GM13976 (cell line): Measurements from ENCODE around the gene MAD1L1.

Experiments used
- DNase-seq: peaks from one replicate; pipeline ENCODE4 v3.0.0; 2012; ENCODE audit warnings: low spot score
- CTCF ChIP-seq: IDR thresholded peaks from 2 replicates; pipeline ENCODE4 v1.5.1; 2012; ENCODE audit warnings: borderline replicate concordance, mild to moderate bottlenecking; ENCODE audit not compliant: insufficient read depth; ENCODE audit errors: extremely low read depth, missing control alignments, control extremely low read depth
- in situ Hi-C: fragments of 300-500 bp; cut with MboI; formaldehyde crosslinking; loops from one replicate; pipeline ENCODE4 v1.12.0; 2022; ENCODE audit warnings: low sequenced_read_pairs, mixed read lengths, inconsistent platforms; ENCODE audit not compliant: unreplicated experiment

Gene MAD1L1

GRCh38 chr7:2003931-2004812 lies 228.6 kb downstream of the MAD1L1 start:
- TF ChIP-seq CTCF: no peak
- in situ Hi-C loops: no loop called here
- no peak for DNase-seq

GRCh38 chr7:2003451-2003930 lies 229.3 kb downstream of the MAD1L1 start:
- no peak for DNase-seq
- in situ Hi-C loops: no loop called here
- no peak for TF ChIP-seq CTCF

- TF ChIP-seq CTCF: no peak
- in situ Hi-C loops: no loop called here
- no peak for DNase-seq
Observed at GRCh38 chr7:2002561-2003450, 229.9 kb downstream of the MAD1L1 start.

GRCh38 chr7:2001601-2002442 lies 230.9 kb downstream of the MAD1L1 start:
- DNase-seq: no peak
- in situ Hi-C loops: no loop called here
- TF ChIP-seq CTCF: no peak

GRCh38 chr7:2000746-2001321 lies 231.9 kb downstream of the MAD1L1 start:
- in situ Hi-C loops: no loop called here
- no peak for TF ChIP-seq CTCF
- no peak for DNase-seq
